ENCODE results near the gene RFXANK. TPM values are rescaled to one million over a fixed set of nuclear protein-coding genes. Genes with fewer than 3 reads are reported as not detected.

RFXANK gene
- total RNA-seq, 1 experiment from 2014 or later, result 81.8 TPM

GRCh38 chr19:19203012-19203856 is 11.2 kb downstream of the RFXANK start, which contains the start of gene NR2C2AP:
Gene NR2C2AP (minus strand): TSS chr19:19203414. CDS start chr19:19203060, 354 bp downstream.
- Histone ChIP-seq H2AK5ac (ENCODE audit: insufficient read length, low read length) (no peak within 1 kb of the TSS), H2BK12ac (ENCODE audit: insufficient read length, low read depth, low read length) (no peak within 1 kb of the TSS)

More at GRCh38 chr19:19203012-19203856, 11.2 kb downstream of the RFXANK start, which contains the start of gene NR2C2AP:
- H2BK20ac ChIP-seq (ENCODE audit: low read depth, low read length, poor library complexity, severe bottlenecking), result no peak within 1 kb of the TSS
- peaks cover 14 to 25% of the 10 kb centered on the region in 2 experiments for H3K4me1 Mint-ChIP-seq
- H3K27ac ChIP-seq (ENCODE audit: insufficient read length, low read depth, low read length), result no peak within 1 kb of the TSS
- peak within 1 kb of the TSS; percentile 68 for H3K4me2 ChIP-seq (ENCODE audit: insufficient read depth, insufficient read length, low read length)
- H3K9ac ChIP-seq (ENCODE audit: extremely low read depth, insufficient read length, low read length), result peak within 1 kb of the TSS; percentile 51
- H3K14ac ChIP-seq (ENCODE audit: insufficient read depth, low read length), result 0 out of 2 replicates have a peak within 1 kb of the TSS, but pooled peaks have one; percentile 11
- H3K27ac Mint-ChIP-seq, result peak within 1 kb of the TSS in 2 of 3 experiments; percentile 80 to 92; a peak in 4 of 7 replicates
- H2AFZ ChIP-seq (ENCODE audit: low read length), result no peak within 1 kb of the TSS
- H3K18ac ChIP-seq (ENCODE audit: insufficient read length, low read depth, low read length), result no peak within 1 kb of the TSS
- H2BK5ac ChIP-seq (ENCODE audit: insufficient read length, low read length), result no peak within 1 kb of the TSS
- no peak within 1 kb of the TSS for H4K5ac ChIP-seq (ENCODE audit: insufficient read length, low read depth, low read length)
- DNase-seq, result peak; percentile 85
- WGBS (ENCODE audit: extremely low coverage, insufficient read length, low lambda C conversion rate), result no CpG with 5 or more reads among the region's 60 CpGs
- no peak within 1 kb of the TSS for H4K8ac ChIP-seq (replicated peaks; ENCODE audit: insufficient read length, low read depth, low read length)
- no peak within 1 kb of the TSS for H2BK120ac ChIP-seq (ENCODE audit: low read depth, low read length, poor library complexity, severe bottlenecking)
- H3K56ac ChIP-seq (ENCODE audit: insufficient read length, low read depth, low read length), result no peak within 1 kb of the TSS
- H3K4me3 Mint-ChIP-seq, result peak within 1 kb of the TSS; percentile 92
- H4K91ac ChIP-seq (ENCODE audit: insufficient read length, low read depth, low read length), result no peak within 1 kb of the TSS
- H3K27me3 ChIP-seq (ENCODE audit: insufficient read depth, low read length), result peaks cover 21% of the 10 kb centered on the region; the same call in 1 of the 2 replicates
- H2BK15ac ChIP-seq (ENCODE audit: low read depth, low read length), result no peak within 1 kb of the TSS
- no peaks in the 10 kb centered on the region for H4K20me1 ChIP-seq (ENCODE audit: control insufficient read depth, insufficient read depth, insufficient read length)
- no peaks in the 10 kb centered on the region for H3K79me2 ChIP-seq (ENCODE audit: insufficient read depth, low read length)
- H3K36me3 Mint-ChIP-seq (ENCODE audit: insufficient read depth in 1 of 3, low read depth in 3 of 3), result peaks cover 4 to 31% (median 26%) of the 10 kb centered on the region in 3 experiments
- H3K4ac ChIP-seq (ENCODE audit: low read depth, low read length), result no peak within 1 kb of the TSS
- H3K4me1 ChIP-seq (ENCODE audit: insufficient read depth, low read length), result no peaks in the 10 kb centered on the region
- H3K23ac ChIP-seq (ENCODE audit: insufficient read length, low read depth, low read length), result no peak within 1 kb of the TSS
- H3K79me1 ChIP-seq (ENCODE audit: insufficient read depth, low read depth, low read length, poor library complexity, severe bottlenecking), result no peaks in the 10 kb centered on the region
- H3K9me3 Mint-ChIP-seq, result peaks cover 0 to 9% of the 10 kb centered on the region in 2 experiments; a peak in 3 of 5 replicates
- TF ChIP-seq CTCF (conservative IDR thresholded peaks at IDR 0.05), result no peak
- no peak within 1 kb of the TSS for H3T11ph ChIP-seq (ENCODE audit: low read length)
- peaks cover 7% of the 10 kb centered on the region for H3K23me2 ChIP-seq (ENCODE audit: insufficient read length, low read depth, low read length, poor library complexity, severe bottlenecking)
- no peaks in the 10 kb centered on the region for H3K9me3 ChIP-seq (ENCODE audit: control insufficient read depth, low read depth, low read length)
- H3K27me3 Mint-ChIP-seq (ENCODE audit: low read depth), result peaks cover 53% of the 10 kb centered on the region
